Tibial artery (tissue), 4 donors: ENCODE measurements around the gene CLIC6.

Experiments used
- DNase-seq, 2 donors: peaks; one replicate each; pipeline ENCODE4 v3.0.0-alpha.2; 2019
- H3K27ac ChIP-seq, 2 donors: fragments of 200-600 bp; sonication (generic) in 1 of 2; 1 replicate in 1 of 2; 2 replicates in 1 of 2; pipeline ENCODE4 v1.5.1; 2018 to 2019; ENCODE audit warnings: mild to moderate bottlenecking in 1 of 2
- H3K27me3 ChIP-seq, 2 donors: fragments of 200-600 bp; sonication (generic) in 1 of 2; one replicate each; pipeline versions ENCODE4 v1.5.1 to v1.6.0; 2016 to 2019
- H3K36me3 ChIP-seq, 3 donors: fragments of 200-600 bp; sonication (generic) in 2 of 3; one replicate each; pipeline ENCODE4 v1.5.1; 2016 to 2019; ENCODE audit warnings: mild to moderate bottlenecking in 2 of 3
- H3K4me1 ChIP-seq, 4 donors: fragments of 200-600 bp; sonication (generic) in 2 of 4; 1 replicate in 3 of 4; 2 replicates in 1 of 4; pipeline ENCODE4 v1.5.1; 2016 to 2019
- H3K4me3 ChIP-seq, 2 donors: fragments of 200-600 bp; sonication (generic) in 1 of 2; 1 replicate in 1 of 2; 2 replicates in 1 of 2; pipeline ENCODE4 v1.5.1; 2018 to 2019; ENCODE audit warnings: mild to moderate bottlenecking in 2 of 2
- H3K9me3 ChIP-seq, 3 donors: fragments of 200-600 bp; sonication (generic) in 1 of 3; one replicate each; pipeline ENCODE4 v1.5.1; 2016 to 2019
- CTCF ChIP-seq, 2 experiments: fragments of 200-600 bp in 1 of 2; fragments of 450-650 bp in 1 of 2; IDR thresholded peaks; one replicate each; pipeline ENCODE4 v1.5.1; 2017 to 2019; ENCODE audit warnings: antibody characterized with exemption in 2 of 2, mild to moderate bottlenecking in 1 of 2, moderate library complexity in 1 of 2
- intact Hi-C: fragments of 100-400 bp; cut with DNase I; formaldehyde crosslinking; loops from one replicate; pipeline ENCODE4 v1.15.0; 2023; ENCODE audit warnings: low total_unique reads

The CLIC6 gene

GRCh38 chr21:34730194-34730593 is 61.4 kb downstream of the CLIC6 start:
- Histone ChIP-seq H3K27ac (no peak overlapping the region), H3K27me3 (no peaks in the 10 kb centered on the region), H3K36me3 (no peaks in the 10 kb centered on the region), H3K4me1 (peaks cover 0 to 6% (median under 1%) of the 10 kb centered on the region in 4 donors), H3K4me3 (no peak overlapping the region), H3K9me3 (no peaks in the 10 kb centered on the region)
- DNase-seq, result no peak
- intact Hi-C loops, result no loop called here
- TF ChIP-seq CTCF (IDR thresholded peaks at IDR 0.05), result no peak

- intact Hi-C loops, result no loop called here
Observed at GRCh38 chr21:34730756-34731445, 62.1 kb downstream of the CLIC6 start.

GRCh38 chr21:34732388-34732821 is 63.6 kb downstream of the CLIC6 start:
- intact Hi-C loops, result no loop called here
- DNase-seq, result peak in 1 of 2 donors; percentile 4
- no peaks in the 10 kb centered on the region for H3K9me3 ChIP-seq
- no peak for TF ChIP-seq CTCF (IDR thresholded peaks at IDR 0.05)
- H3K4me3 ChIP-seq, result no peak overlapping the region
- no peaks in the 10 kb centered on the region for H3K27me3 ChIP-seq
- peaks cover 0 to 14% (median 0%) of the 10 kb centered on the region in 4 donors for H3K4me1 ChIP-seq
- no peaks in the 10 kb centered on the region for H3K36me3 ChIP-seq
- no peak overlapping the region for H3K27ac ChIP-seq

More at GRCh38 chr21:34730756-34731445, 62.1 kb downstream of the CLIC6 start:
- no peaks in the 10 kb centered on the region for H3K9me3 ChIP-seq
- H3K4me3 ChIP-seq, result no peak overlapping the region
- peak in 1 of 2 donors; percentile 21 for DNase-seq
- no peaks in the 10 kb centered on the region for H3K27me3 ChIP-seq
- H3K36me3 ChIP-seq, result no peaks in the 10 kb centered on the region
- H3K4me1 ChIP-seq, result peaks cover 0 to 6% (median 0%) of the 10 kb centered on the region in 4 donors
- TF ChIP-seq CTCF (IDR thresholded peaks at IDR 0.05), result no peak
- no peak overlapping the region for H3K27ac ChIP-seq

GRCh38 chr21:34733852-34734251 is 65.1 kb downstream of the CLIC6 start:
- intact Hi-C loops, result no loop called here
- peaks cover 0 to 19% (median 0%) of the 10 kb centered on the region in 4 donors for H3K4me1 ChIP-seq
- H3K4me3 ChIP-seq, result no peak overlapping the region
- no peaks in the 10 kb centered on the region for H3K27me3 ChIP-seq
- no peaks in the 10 kb centered on the region for H3K9me3 ChIP-seq
- H3K36me3 ChIP-seq, result no peaks in the 10 kb centered on the region
- no peak for TF ChIP-seq CTCF (IDR thresholded peaks at IDR 0.05)
- peak in 1 of 2 donors; percentile 1 for DNase-seq
- peak overlapping the region in 1 of 2 donors; percentile 5 for H3K27ac ChIP-seq

- H3K27me3 ChIP-seq, result no peaks in the 10 kb centered on the region
- intact Hi-C loops, result no loop called here
- H3K4me3 ChIP-seq, result no peak overlapping the region
- no peaks in the 10 kb centered on the region for H3K36me3 ChIP-seq
- peak in 1 of 2 donors; percentile 63 for DNase-seq
- TF ChIP-seq CTCF (IDR thresholded peaks at IDR 0.05), result no peak
- H3K4me1 ChIP-seq, result peaks cover 0 to 19% (median 0%) of the 10 kb centered on the region in 4 donors
- no peaks in the 10 kb centered on the region for H3K9me3 ChIP-seq
- peak overlapping the region in 1 of 2 donors; percentile 37 for H3K27ac ChIP-seq
Observed at GRCh38 chr21:34734696-34735095, 65.9 kb downstream of the CLIC6 start.
